ENCODE data around the gene ARHGAP27.

ARHGAP27 gene

DNA sequence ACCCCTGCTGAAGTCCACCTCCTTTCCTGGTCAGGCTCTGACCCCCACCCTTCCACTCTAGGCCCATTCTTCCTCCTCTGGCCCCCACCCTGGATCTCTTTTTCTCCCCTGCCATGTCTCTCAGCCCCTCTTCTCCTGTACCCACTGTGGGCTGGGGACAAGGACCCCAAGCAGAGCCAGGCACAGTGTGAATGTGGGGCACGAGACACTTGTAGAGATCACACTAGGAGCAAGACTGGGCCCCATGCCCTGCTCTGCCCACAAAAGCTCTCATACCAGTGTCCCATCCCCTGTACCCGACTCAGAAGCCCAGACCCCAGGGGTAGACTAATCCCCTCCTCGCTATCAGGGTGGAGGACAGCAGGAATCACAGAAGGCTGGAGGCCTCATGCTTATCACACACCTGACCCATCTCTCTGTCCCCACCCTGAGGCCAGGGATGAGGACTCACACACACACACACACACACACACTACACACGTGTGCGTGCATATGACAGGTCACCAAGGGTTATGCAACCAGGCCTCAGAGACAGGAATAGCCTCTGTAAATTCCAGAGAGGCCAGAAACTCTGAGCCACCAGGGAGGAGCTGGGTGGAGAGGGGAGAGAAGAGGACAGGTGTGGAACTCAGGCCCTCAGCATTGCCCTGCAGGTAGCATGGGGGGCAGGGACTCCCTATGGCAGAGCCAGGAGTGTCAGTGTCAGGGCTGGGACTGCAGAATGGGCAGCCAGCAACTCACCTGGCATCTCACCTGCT is 21.1 kb downstream of the ARHGAP27 start:
- no peak for TF ChIP-seq ARNTL (CRISPR knock-in tag; IDR thresholded peaks at IDR 0.05; ENCODE audit: borderline replicate concordance, low read depth)
- TF ChIP-seq GLIS3 (CRISPR knock-in tag; IDR thresholded peaks at IDR 0.05), result no peak
- no peak for TF ChIP-seq SNAI2 (CRISPR knock-in tag; IDR thresholded peaks at IDR 0.05)
- TF ChIP-seq, protein P1, sequence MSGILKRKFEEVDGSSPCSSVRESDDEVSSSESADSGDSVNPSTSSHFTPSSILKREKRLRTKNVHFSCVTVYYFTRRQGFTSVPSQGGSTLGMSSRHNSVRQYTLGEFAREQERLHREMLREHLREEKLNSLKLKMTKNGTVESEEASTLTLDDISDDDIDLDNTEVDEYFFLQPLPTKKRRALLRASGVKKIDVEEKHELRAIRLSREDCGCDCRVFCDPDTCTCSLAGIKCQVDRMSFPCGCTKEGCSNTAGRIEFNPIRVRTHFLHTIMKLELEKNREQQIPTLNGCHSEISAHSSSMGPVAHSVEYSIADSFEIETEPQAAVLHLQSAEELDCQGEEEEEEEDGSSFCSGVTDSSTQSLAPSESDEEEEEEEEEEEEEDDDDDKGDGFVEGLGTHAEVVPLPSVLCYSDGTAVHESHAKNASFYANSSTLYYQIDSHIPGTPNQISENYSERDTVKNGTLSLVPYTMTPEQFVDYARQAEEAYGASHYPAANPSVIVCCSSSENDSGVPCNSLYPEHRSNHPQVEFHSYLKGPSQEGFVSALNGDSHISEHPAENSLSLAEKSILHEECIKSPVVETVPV (CRISPR knock-in tag; IDR thresholded peaks at IDR 0.05), result no peak
- TF ChIP-seq ZNF8 (CRISPR knock-in tag; IDR thresholded peaks at IDR 0.05), result no peak
- TF ChIP-seq ISL1 (CRISPR knock-in tag; IDR thresholded peaks at IDR 0.05), result no peak
- TF ChIP-seq ESRRG (CRISPR knock-in tag; IDR thresholded peaks at IDR 0.05), result no peak
- no peak for TF ChIP-seq CREB5 (CRISPR knock-in tag; IDR thresholded peaks at IDR 0.05; ENCODE audit: low read depth)
- TF ChIP-seq POU6F1 (CRISPR knock-in tag; IDR thresholded peaks at IDR 0.05; ENCODE audit: borderline replicate concordance, low read depth), result no peak
- TF ChIP-seq, protein P2, sequence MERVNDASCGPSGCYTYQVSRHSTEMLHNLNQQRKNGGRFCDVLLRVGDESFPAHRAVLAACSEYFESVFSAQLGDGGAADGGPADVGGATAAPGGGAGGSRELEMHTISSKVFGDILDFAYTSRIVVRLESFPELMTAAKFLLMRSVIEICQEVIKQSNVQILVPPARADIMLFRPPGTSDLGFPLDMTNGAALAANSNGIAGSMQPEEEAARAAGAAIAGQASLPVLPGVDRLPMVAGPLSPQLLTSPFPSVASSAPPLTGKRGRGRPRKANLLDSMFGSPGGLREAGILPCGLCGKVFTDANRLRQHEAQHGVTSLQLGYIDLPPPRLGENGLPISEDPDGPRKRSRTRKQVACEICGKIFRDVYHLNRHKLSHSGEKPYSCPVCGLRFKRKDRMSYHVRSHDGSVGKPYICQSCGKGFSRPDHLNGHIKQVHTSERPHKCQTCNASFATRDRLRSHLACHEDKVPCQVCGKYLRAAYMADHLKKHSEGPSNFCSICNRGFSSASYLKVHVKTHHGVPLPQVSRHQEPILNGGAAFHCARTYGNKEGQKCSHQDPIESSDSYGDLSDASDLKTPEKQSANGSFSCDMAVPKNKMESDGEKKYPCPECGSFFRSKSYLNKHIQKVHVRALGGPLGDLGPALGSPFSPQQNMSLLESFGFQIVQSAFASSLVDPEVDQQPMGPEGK (CRISPR knock-in tag; IDR thresholded peaks at IDR 0.05; ENCODE audit: borderline replicate concordance), result no peak
- no peak for TF ChIP-seq PPARA (CRISPR knock-in tag; IDR thresholded peaks at IDR 0.05; ENCODE audit: borderline replicate concordance)
- TF ChIP-seq, protein P3, sequence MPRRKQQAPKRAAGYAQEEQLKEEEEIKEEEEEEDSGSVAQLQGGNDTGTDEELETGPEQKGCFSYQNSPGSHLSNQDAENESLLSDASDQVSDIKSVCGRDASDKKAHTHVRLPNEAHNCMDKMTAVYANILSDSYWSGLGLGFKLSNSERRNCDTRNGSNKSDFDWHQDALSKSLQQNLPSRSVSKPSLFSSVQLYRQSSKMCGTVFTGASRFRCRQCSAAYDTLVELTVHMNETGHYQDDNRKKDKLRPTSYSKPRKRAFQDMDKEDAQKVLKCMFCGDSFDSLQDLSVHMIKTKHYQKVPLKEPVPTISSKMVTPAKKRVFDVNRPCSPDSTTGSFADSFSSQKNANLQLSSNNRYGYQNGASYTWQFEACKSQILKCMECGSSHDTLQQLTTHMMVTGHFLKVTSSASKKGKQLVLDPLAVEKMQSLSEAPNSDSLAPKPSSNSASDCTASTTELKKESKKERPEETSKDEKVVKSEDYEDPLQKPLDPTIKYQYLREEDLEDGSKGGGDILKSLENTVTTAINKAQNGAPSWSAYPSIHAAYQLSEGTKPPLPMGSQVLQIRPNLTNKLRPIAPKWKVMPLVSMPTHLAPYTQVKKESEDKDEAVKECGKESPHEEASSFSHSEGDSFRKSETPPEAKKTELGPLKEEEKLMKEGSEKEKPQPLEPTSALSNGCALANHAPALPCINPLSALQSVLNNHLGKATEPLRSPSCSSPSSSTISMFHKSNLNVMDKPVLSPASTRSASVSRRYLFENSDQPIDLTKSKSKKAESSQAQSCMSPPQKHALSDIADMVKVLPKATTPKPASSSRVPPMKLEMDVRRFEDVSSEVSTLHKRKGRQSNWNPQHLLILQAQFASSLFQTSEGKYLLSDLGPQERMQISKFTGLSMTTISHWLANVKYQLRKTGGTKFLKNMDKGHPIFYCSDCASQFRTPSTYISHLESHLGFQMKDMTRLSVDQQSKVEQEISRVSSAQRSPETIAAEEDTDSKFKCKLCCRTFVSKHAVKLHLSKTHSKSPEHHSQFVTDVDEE (CRISPR knock-in tag; IDR thresholded peaks at IDR 0.05), result no peak
- TF ChIP-seq ZNF565 (CRISPR knock-in tag; conservative IDR thresholded peaks at IDR 0.05; ENCODE audit: low read depth), result no peak
- no peak for TF ChIP-seq OSR1 (CRISPR knock-in tag; IDR thresholded peaks at IDR 0.05)
- no peak for TF ChIP-seq TCF4 (CRISPR knock-in tag; IDR thresholded peaks at IDR 0.05; ENCODE audit: borderline replicate concordance)
- TF ChIP-seq ZNF70 (CRISPR knock-in tag; IDR thresholded peaks at IDR 0.05), result no peak
- TF ChIP-seq TOX (CRISPR knock-in tag; IDR thresholded peaks at IDR 0.05; ENCODE audit: borderline replicate concordance), result no peak
- no peak for TF ChIP-seq RARB (CRISPR knock-in tag; IDR thresholded peaks at IDR 0.05)
- TF ChIP-seq ZC3H10 (CRISPR knock-in tag; IDR thresholded peaks at IDR 0.05), result no peak
- ATAC-seq, result no peak

DNA sequence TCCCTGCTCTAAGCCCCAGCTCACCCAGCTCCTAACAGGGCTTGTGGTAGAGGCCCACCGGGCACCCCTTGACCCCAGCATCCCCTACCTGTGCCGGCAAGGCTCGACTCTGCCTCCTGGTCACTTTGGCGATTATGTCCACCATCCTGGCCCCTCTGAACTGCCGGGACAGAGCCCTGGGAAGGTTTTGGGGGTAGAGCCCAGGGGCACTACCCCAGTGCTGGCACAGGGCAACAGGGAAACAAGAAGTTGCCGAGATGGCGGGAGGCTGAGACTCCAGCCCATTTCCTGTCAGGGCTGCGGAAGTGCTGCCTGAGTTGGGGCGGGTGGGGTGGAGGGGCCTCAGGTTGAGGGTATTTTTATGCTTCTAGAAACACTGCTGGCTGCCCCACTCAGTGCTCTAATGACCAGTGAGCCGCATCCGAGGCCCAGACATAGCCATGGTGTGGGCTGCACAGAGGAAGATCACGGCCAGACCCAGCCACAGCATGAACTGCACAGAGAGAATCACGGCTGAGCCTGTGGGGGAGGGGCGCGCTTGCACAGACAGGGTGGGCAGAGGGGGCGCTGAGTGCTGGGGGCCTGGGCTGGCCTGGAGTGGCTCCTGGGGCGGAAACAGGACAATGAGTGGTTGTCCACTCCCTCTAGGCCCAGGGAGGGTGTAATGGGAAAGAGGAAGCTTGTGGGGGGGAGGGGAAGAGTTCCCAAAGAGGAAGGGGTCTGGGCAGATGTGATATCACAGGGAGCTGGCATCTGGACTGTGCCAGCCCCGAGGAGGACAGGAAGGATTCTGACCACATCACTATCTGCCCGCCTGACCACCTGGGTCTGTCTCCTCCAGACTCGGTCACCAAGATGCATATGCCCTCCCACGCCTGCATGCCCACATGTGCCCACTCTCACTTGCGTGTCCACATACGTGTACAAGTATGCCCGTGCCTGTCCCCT is 22.3 kb downstream of the ARHGAP27 start:
- no peak for TF ChIP-seq ZFP30 (CRISPR knock-in tag; IDR thresholded peaks at IDR 0.05)
- no peak for TF ChIP-seq SNAI2 (CRISPR knock-in tag; IDR thresholded peaks at IDR 0.05)
- TF ChIP-seq ISL1 (CRISPR knock-in tag; IDR thresholded peaks at IDR 0.05), result no peak
- TF ChIP-seq ZC3H10 (CRISPR knock-in tag; IDR thresholded peaks at IDR 0.05), result no peak
- TF ChIP-seq ZNF70 (CRISPR knock-in tag; IDR thresholded peaks at IDR 0.05), result no peak
- TF ChIP-seq TCF4 (CRISPR knock-in tag; IDR thresholded peaks at IDR 0.05; ENCODE audit: borderline replicate concordance), result no peak
- ATAC-seq, result no peak
